ENCODE results near the gene BCL2L2.
"Not testable (repeated sequence)": the region's sequence is repeated elsewhere in the genome, so short reads cannot be mapped to it uniquely, and the experiment has no call there.

The BCL2L2 gene

GRCh38 chr14:23306412-23307145 is at the start of gene BCL2L2:
BCL2L2 (plus strand) TSS chr14:23306833; CDS start chr14:23307768, 935 bp downstream.
- peak in 1 of 2 donors; percentile 42 for DNase-seq

- no peak for DNase-seq
These were observed 48.4 kb upstream of the BCL2L2 start for GRCh38 chr14:23258256-23258655.

- DNase-seq, result no peak
These were observed 47.2 kb upstream of the BCL2L2 start for GRCh38 chr14:23259426-23259825.

- DNase-seq, result not testable (repeated sequence)
These were observed 45.8 kb upstream of the BCL2L2 start for GRCh38 chr14:23260849-23261248.

- no peak for DNase-seq
These were observed 37.4 kb upstream of the BCL2L2 start for GRCh38 chr14:23269193-23269592.

GRCh38 chr14:23275412-23275811 is 31.2 kb upstream of the BCL2L2 start:
- no peak for DNase-seq

GRCh38 chr14:23277189-23277588 is 29.4 kb upstream of the BCL2L2 start:
- DNase-seq, result no peak

- DNase-seq, result not testable (repeated sequence)
These were observed 28.7 kb upstream of the BCL2L2 start for GRCh38 chr14:23277928-23278327.

GRCh38 chr14:23281247-23281646 is 25.4 kb upstream of the BCL2L2 start:
- no peak for DNase-seq

- DNase-seq, result peak in 1 of 2 donors; percentile 23
These were observed 21.7 kb upstream of the BCL2L2 start for GRCh38 chr14:23284654-23285529.

GRCh38 chr14:23285530-23286019 is 21.1 kb upstream of the BCL2L2 start:
- no peak for DNase-seq

GRCh38 chr14:23286020-23286901 is 20.4 kb upstream of the BCL2L2 start, which contains the start of gene HOMEZ:
HOMEZ (minus strand) TSS chr14:23286132; CDS start chr14:23285952, 180 bp downstream.
- peak; percentile 96 for DNase-seq

- DNase-seq, result no peak
These were observed 19.6 kb upstream of the BCL2L2 start for GRCh38 chr14:23286902-23287479.

- DNase-seq, result peak; percentile 56 to 73
These were observed 11.7 kb upstream of the BCL2L2 start for GRCh38 chr14:23294734-23295561.

GRCh38 chr14:23296012-23296777 is 10.4 kb upstream of the BCL2L2 start:
- DNase-seq, result no peak

GRCh38 chr14:23297096-23297495 is 9.5 kb upstream of the BCL2L2 start:
- DNase-seq, result no peak

GRCh38 chr14:23297611-23298277 is 8.9 kb upstream of the BCL2L2 start:
- DNase-seq, result no peak

GRCh38 chr14:23299211-23299957 is 7.2 kb upstream of the BCL2L2 start:
- peak; percentile 24 to 46 for DNase-seq
